HG02759 (cell line): ENCODE data around the gene PADI2.
A peak's percentile ranks its signal among the peaks of the same experiment; 100 is the strongest.

Experiments used
- ATAC-seq: cut with Tn5 transposase; IDR thresholded peaks from one replicate; pipeline ENCODE4 v1.9.1; 2021; ENCODE audit warnings: mild to moderate bottlenecking, moderate library complexity; ENCODE audit not compliant: unreplicated experiment

PADI2 gene

DNA sequence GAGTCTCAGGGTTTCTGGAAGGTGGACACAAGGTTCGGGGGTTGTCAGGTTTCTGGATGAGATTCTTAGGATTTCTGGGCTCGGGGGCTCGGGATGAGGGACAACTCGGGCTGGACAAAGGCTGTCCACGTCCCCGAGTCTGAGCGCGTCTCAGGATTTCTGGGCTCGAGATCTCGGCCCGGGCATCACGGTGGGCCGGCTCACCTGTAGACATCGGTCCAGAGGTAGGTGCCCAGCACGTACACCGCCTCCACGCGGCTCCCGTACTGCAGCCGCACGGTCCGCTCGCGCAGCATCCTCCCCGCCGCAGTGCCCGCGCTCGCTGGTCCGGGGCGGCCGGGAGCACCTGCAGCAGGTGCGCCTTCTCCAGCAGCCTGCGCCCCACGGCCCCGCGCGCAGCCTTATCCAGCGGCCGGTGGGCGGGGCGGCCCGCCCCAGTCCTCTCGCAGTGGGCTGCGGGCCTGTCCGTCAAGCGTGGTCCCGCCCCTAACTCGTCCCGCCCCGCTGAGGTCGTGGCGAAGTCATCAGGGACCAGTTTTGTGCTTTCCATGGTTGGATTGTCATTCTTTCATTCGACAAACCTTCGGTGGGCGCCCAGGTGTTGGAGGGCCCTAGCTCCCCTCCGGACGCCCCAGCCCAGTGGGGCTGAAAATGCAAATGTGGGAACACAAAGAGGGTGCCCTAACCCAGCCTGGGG lies at the start of gene PADI2:
PADI2 (minus strand) TSS at position 376 of the 697 bp plus-strand sequence; CDS start at position 296, 80 bp downstream.
- peak; percentile 78 for ATAC-seq

DNA sequence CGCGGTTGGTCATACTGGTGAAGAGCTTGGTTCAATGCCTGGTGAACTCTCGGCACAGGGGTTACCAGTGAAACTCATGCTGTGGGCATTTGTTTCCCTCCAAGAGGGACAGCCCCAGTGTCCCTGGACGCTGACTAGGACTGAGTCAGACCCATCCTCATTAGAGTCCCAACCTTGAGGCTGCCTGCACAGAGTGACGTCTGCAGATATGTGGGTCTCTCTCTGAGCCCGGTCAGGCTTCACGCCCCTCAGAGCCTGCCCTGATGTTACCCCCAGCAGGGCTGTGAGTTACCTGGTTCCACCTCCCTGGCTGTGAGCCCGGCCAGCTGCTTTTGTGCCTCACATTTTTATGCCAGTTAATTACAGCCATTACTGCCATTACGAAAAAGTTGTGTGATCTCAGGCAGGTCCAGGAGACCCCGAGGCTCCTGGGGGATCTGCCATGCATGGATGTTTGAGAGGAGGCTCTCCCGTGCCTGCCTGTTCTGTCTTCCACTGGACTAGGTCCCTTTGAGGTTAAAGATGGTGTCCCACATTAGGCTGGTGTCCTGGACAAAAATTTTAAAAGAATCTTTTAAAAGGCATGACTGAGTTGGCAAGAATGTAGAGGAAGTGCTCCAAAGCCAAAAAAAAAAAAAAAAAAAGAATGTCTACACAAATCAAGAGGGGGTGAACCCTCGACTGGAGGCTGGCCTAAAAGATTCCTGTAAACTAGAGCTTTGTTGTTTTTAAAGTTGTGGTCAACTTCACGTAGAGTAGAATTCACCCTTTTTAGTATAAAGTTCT lies 49.0 kb upstream of the PADI2 start:
- no peak for ATAC-seq

DNA sequence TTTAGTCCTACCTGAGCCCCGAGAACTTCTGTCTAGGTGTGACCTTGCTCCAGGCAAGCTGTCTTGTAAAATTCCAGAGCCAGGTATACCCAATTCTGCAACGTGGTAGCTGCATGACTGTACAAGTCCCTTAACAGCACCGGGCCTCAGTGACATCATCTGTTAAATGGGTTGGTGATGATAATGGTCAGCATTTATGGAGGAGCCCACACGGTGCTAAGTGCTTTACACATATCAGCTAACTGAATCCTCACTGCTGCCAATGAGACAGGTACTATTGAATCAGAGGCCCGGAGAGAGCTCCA lies 48.5 kb upstream of the PADI2 start:
- no peak for ATAC-seq

DNA sequence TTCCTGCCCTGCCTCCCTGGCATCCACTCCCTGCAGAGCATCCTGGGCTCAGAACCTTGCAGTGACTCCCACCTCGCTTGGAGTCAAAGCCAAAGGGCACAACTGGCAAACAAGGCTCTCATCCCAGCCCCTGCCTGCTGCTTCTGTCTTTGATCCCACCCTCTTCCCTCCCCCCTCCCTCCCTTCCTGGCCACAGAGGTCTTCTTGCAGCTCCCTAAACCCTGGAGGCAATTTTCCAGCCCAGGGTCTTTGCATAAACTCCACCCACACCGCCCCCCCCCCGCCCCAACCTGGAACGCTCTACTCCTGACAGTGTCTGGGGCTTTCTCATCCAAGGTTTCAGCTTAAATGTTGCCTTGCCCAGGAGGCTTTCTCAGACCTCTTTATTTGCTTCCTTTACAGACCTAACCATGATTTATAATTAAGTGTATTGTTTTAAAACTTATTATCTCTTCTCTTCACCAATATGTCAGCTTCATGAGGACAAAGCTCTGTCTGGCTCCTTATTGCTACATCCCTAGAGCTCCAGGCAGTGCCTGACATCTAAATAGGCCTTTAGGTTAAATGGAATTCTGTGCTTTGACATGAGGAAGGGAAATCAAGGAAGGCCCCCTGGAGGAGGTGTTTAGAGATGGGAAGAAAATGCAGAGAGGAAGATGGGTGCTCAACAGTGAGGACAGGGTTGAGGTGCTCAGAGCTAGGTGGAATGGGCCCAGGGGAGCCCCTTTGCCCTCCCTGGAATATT lies 48.0 kb upstream of the PADI2 start:
- ATAC-seq: no peak

DNA sequence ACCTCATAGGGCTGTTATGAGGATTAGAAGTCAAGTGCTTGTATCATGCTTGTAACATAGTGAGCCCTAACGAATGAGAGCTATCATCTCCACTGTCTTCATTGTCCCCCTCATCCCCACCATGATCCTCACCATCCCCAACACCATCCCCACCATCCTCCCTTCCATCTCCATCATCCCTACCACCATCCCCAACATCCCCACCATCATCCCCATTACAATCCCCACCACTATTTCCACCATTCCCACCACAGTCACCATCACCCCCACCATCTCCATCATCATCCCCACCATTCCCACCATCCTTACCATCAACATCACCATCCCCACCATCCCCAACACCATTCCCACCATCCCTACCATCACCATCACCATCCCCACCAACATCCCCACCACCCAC lies 46.6 kb upstream of the PADI2 start:
- no peak for ATAC-seq

DNA sequence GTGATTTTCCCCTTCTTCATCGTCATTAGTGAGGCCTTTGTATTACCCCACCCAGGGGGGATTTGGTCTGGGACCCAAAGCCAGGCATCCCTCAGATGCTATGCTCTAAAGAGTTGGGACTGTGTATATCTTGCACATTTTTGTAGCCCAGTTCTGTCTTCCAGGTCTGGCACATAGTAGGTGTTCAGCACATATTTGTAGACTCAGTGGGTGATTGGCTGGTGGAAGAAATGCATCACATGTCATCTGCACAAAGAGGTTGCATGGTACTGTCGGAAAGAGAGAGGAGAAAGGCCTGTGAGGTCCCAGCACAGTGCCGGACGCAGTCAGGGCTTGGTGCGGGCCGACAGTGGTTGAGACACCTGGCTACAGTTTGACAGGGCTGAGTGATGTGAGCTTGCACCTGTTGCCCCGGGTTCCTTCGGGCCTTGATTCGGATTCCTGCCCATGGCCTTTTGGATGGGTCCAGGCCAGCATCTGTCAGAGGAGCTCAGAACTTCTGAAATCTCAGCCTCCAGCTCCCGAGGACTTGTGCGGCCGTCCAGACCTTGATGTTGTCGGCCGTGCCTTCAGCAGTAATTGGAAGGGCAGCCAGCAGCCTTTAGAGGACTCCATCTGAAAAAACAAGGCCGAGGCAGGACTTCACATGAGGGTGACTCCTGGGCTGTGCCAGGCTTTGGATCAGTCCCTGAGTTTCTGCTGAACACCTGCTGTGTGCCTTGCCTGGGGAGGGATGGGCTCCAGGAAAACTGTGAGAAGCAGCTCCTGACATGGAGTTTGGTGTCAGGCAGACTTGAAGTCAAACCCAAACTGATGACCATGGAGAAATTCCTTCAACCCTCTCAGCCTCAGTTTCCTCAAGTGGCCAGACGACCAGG lies 44.8 kb upstream of the PADI2 start:
- ATAC-seq: no peak

DNA sequence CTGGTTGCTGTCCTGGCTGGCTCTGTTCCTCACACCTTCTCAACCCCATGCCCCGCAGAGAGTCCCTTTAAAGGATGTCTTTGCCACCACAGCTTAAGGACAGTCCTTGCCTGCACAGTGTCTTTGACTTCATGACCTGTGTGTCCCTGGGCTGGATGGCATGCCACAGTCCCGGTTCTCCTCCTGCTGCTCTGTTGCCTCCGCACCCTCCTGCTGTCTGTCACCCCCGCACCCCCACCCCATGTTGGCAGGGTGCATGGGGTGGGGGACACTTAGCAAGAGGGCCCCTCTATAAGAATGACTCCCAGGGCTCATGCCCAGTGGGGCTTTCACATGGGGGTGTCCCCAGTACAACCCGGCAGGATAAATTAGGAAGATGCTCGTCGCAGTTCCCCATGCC lies 44.1 kb upstream of the PADI2 start:
- no peak for ATAC-seq

DNA sequence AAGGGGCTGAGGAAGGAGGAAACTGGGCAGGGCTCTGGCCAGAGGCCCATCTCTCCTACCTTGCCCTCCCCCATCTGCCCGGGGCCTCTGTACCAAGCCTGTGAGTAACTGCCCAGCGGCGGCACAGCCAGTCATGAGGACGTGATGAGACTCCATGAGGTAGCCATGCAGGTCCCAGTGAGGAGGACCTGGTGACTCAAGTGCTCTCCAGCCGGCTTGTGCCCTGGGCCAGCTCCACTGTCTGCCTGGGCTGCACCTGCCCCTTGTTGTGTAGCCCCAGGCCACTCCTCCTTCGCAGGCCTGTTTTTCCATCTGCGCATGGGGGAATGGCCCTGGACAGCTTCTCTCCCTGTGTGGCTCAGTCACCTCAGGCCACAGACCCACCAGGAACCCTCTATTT lies 43.7 kb upstream of the PADI2 start:
- ATAC-seq: no peak

DNA sequence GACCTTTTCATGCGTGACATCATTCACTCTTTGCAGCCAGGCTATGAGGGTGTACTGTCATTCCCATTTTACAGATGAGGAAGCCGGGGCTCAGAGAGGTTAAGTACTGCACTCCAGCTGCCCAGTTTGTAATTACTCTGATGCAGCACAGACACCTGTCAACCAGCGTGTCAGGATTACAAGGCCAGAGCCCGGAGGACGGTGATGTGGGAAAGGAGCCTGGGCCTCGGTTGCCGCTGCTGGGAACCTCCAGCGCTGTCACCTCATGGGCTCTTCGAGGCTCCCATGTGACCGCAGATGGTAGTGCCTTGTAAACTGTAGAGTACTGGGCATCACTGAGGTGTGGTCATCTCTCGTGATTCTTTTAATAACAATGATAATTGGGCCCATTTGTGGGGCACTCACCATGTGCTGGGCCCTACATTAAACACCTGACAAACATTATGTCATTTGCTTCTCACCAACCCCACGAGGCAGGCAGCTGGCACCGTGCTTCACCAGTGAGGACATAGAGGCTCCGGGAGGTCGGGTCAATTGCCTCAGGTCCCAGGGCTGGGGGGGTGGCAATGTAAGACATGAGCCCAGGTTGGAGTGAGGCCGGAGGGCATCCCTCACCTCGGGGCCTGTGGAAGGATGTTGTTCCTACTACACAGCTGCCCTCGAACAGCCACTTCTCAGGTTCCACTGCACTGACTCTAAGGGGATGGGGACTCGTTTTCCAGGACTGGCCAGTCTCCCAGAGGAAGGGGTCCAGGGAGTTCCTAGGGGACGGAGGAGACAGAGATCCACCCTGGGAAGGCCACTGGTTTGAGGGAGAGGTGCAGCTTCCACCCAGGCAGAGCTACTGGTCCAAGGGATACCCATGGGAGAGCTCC lies 42.9 kb upstream of the PADI2 start:
- ATAC-seq: no peak

DNA sequence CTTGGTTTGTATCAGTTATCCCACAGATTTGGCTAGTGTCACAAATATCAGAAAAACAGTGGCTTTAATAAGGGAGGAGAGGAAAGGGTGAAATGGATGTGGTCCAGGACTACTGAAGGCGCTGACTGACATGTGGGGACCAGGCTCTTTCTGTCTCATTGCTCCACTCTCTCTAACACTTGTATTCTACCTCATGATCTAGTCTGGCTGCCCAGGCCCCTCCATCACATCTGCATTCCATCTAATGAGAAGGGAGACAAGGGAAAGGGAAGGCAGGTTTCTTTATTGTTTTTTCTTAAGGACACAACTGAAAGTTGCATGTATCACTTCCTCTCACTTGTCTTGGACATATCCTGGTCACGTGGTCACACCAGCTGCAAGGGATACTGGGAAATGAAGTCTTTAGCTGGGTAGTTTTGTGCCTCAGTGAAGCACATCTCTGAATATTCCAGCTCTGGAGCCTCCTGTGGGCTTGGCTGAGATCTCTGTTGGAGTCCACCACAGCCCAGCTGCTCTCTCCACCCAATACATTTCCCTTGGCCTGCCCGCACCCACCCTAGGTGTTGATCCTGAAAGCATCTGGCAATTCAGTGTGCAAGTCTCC lies 42.0 kb upstream of the PADI2 start:
- no peak for ATAC-seq

DNA sequence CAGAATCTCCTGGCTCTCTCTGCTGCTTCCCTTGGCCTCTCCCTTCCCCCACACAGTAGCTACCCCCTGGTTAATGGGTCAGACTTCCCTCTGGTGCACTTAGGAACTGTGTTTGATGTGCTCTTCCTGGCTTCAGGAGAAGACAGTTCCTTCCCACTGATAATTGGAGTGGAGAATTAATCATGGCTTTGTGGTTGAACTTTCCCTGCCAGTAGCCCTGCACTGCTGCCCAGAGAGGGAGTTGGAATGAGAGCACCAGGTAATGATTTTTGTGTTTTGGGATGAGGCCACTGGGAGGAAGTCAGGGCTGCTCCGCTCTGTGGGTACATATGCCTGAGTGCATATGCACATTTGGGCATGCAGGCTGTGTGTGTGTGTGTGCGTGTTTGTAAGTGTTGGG lies 39.7 kb upstream of the PADI2 start:
- no peak for ATAC-seq

DNA sequence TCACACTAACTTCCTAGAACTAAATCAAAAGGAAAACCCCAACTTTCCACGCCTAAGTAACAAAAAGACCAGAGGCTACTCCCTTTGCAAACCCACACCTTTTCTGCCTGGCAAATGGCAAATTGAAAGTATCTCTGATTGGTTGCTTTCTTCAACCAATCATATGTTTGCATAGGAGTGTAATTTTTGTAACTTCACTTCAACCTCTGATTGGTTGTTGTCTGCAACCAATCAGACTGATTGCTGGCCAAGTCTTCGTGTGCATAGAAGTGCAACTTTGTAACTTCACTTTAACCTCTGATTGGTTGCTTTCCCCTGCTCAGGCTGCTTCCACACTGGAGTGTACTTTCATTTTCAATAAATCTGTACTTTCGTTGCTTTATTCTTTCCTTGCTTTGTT lies 36.9 kb upstream of the PADI2 start:
- no peak for ATAC-seq

DNA sequence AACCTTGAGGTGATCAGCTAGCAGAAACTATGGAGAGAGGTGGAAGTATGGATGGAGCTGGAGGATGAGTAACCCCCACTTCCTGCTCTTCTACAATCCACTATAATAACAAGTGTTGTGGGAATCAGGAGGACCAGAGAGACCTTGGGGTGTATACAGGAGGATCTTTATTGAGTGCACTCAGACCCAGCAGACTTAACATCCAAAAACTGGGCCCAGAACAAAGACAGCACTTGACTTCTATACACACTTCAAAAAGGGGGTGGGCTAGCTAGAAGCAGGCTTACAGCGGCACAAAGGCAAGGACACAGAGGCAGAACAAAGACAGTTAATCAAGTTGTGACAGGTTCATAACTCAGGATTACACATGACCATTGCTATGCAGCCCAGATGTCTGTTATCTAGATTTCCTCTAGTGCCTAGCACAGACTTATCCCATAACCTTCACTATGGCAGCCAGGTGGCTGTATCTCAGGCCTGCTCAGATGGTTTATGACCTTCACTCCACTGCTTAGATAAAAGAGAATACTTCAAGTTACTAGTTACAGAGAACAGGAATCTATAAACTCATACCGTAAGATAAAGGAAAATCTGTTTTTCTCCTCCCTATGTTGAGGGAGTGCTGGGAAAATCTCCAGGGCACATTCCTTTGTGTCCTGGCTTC lies 36.1 kb upstream of the PADI2 start:
- ATAC-seq: no peak

DNA sequence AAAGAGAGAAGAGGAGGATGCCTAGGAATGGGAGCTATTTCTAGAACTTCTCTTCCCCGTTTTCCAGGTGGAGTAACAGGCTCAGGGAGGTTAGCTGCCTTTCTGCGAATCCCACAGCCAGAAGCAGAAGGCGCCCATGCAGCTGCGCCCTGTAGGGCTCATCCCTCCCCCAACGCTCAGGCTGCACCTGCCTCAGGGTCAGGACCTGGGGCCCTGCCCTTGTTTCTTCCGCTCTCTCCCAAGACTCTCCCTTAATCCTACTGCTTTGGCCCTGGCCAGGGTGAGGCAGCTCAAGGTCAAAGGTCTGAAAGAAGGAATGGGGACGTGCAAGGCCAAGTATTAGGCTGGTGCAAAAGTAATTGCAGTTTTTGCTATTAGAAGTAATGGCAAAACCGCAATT lies 30.5 kb upstream of the PADI2 start:
- no peak for ATAC-seq

DNA sequence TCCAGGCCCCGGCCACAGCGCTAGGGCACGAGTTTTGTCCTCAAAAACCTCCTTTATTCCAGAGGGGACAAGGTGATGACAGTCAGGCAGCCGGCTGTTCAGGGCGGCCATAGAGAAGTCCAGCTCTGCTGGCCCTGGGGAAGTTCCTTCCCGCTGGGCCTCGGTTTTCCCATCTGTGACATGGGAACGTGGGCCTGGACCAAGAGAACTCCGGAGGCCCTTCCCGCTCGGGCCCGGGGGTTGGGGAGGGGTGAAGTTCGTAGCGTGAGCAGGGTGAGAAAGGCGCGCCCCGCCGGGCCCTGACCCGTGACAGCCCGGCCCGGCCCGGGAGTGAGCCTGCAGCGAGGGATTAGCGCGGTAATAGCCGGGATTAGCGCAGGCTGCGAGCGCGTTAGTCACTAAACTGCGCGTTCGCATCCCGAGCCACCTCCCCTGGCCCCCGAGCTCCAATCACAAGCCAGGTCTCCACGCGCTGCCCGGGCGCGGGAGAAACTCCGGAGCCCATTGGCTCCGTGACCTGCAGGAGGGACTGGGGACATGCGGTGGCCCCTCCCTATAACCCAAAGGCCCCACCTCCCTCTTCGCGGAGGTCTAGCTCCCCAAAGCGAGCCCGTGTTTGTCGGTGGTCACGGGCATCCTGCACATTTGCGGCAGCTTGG lies 29.8 kb upstream of the PADI2 start:
- no peak for ATAC-seq

DNA sequence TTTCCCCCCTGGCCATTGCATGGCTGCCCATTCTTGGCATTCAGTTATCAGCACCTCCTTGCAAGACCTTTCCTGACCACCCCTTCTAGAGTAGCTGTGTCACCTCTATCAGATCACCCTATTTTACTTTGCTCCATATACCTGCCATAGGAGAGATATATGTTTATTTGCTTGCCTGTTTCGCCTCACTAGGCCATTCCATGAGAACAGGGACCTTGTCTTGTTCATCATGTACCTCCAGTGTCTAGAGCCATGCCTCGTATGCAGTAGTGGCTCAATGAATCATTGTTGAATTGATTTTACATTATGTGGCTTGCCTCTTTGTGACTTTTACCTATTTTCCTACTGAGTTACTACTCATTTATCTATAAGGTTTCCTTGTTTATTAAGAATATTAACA lies 26.4 kb upstream of the PADI2 start:
- ATAC-seq: no peak

DNA sequence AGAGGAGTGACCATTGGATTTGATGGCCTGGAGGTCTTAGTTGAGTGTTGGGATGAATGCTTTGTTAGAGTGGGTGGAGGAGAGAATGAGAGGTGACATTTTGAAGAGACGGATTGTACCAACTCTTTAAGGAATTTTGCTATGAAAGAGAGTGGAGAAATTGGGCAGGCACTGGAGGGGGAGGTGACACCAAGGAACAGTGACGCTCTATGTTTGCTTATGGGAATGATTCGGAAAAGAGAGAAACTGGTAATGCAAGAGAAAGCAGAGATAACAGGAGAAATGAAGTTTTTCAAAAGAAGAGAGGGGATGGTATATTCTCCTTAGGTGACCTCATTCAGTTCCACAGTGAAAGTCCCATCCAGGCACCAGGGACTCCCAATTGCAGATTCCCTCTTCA lies 24.5 kb upstream of the PADI2 start:
- no peak for ATAC-seq

DNA sequence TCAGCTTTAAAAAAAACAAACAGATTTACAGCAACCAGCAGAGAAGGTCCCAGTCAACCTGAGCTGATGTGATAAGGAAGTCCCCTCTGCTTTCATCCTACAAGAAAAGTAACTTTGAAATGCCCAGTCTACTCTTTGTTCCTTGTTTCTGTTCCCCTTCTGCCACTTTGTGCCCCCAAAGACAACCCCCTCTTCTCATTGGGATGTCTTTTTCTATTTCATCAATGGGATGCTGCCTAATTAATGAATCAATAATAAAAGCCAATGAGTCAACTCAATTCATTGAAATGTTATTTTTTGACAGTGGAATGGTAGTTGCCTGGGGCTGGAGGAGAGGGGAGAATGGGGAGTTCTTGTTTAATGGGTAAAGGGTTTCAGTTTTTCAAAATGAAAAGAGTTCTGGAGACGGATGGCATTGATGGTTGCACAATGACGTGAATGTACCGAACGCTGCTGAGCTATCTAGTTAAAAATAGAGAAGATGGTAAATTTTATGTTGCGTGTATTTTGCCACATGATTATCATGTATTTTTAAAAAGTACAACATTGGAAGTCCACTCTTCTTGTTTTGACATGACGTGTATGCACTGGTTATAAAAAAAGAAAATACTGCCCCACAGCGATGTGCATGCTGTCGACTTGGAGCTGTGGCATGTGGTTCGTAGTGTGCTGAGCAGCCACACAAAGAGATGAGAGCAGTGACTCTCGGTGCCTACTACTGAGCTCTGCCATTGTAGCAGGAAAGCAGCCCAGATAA lies 22.4 kb upstream of the PADI2 start:
- ATAC-seq: peak; percentile 56
